Glutamatergic neuron (in vitro differentiated cells): Measurements from ENCODE around the gene CRABP1. TPM values are rescaled to one million over a fixed set of nuclear protein-coding genes. Genes with fewer than 3 reads are reported as not detected.
"Not testable (repeated sequence)": the region's sequence is repeated elsewhere in the genome, so short reads cannot be mapped to it uniquely, and the experiment has no call there.

ENCODE experiments used
- DNase-seq: peaks from one replicate; pipeline ENCODE4 v3.0.0; 2022
- H3K27ac Mint-ChIP-seq: one replicate; pipeline ENCODE4 v1.8.0; 2020; ENCODE audit warnings: mild to moderate bottlenecking, mixed read lengths, inconsistent platforms; ENCODE audit not compliant: unreplicated experiment
- H3K27me3 Mint-ChIP-seq: one replicate; pipeline ENCODE4 v1.8.0; 2020; ENCODE audit warnings: mild to moderate bottlenecking, moderate library complexity, mixed read lengths, inconsistent platforms; ENCODE audit not compliant: unreplicated experiment
- H3K36me3 Mint-ChIP-seq: one replicate; pipeline ENCODE4 v1.8.0; 2020; ENCODE audit warnings: mild to moderate bottlenecking, mixed read lengths, inconsistent platforms; ENCODE audit not compliant: unreplicated experiment
- H3K4me1 Mint-ChIP-seq: one replicate; pipeline ENCODE4 v1.8.0; 2020; ENCODE audit warnings: mild to moderate bottlenecking, low read depth, mixed read lengths, inconsistent platforms; ENCODE audit not compliant: unreplicated experiment
- H3K4me3 Mint-ChIP-seq: one replicate; pipeline ENCODE4 v1.8.0; 2020; ENCODE audit warnings: mild to moderate bottlenecking, mixed read lengths, inconsistent platforms; ENCODE audit not compliant: unreplicated experiment
- H3K9me3 Mint-ChIP-seq: one replicate; pipeline ENCODE4 v1.8.0; 2020; ENCODE audit warnings: mild to moderate bottlenecking, moderate library complexity, mixed read lengths, inconsistent platforms; ENCODE audit not compliant: unreplicated experiment
- total RNA-seq: library from RNA; stranded (reverse); fragmentation: NEBNext Ultra II Directional; extraction: Animal tissue kit (Norgen Biotek cat#: 25700); gene quantifications from one replicate; pipeline ENCODE4 v1.2.1, GENCODE V29; 2021; ENCODE audit not compliant: unreplicated experiment
- TF ChIP-seq, protein P1 (sequence below): fragments of 200-600 bp; sonication (generic); IDR thresholded peaks from one replicate; pipeline ENCODE4 v1.5.0; 2021; ENCODE audit not compliant: partially characterized antibody, unreplicated experiment

CRABP1 gene
- total RNA-seq, 1 donor from 2014 or later: 314 TPM

DNA sequence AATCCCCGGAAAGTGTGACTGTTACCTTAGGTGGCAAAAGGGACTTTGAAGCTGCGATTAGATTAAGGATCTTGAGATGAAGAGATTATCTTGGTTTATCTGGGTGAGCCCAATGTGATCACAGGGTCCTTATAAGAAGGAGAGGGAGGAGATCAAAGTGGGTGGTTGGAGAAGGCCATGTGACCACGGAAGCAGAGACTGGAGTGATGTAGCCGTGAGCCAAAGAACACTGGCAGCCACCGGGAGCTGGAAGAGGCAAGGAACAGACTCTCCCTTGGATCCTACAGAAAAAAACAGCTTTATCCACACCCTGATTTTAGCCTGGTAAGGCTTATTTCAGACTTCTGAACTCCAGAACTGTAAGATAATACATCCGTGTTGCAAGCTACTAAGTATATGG is 29.9 kb downstream of the CRABP1 start:
- H3K36me3 Mint-ChIP-seq: no peaks in the 10 kb centered on the region
- H3K27me3 Mint-ChIP-seq: peaks cover 4% of the 10 kb centered on the region
- no peaks in the 10 kb centered on the region for H3K9me3 Mint-ChIP-seq
- TF ChIP-seq, protein P1, sequence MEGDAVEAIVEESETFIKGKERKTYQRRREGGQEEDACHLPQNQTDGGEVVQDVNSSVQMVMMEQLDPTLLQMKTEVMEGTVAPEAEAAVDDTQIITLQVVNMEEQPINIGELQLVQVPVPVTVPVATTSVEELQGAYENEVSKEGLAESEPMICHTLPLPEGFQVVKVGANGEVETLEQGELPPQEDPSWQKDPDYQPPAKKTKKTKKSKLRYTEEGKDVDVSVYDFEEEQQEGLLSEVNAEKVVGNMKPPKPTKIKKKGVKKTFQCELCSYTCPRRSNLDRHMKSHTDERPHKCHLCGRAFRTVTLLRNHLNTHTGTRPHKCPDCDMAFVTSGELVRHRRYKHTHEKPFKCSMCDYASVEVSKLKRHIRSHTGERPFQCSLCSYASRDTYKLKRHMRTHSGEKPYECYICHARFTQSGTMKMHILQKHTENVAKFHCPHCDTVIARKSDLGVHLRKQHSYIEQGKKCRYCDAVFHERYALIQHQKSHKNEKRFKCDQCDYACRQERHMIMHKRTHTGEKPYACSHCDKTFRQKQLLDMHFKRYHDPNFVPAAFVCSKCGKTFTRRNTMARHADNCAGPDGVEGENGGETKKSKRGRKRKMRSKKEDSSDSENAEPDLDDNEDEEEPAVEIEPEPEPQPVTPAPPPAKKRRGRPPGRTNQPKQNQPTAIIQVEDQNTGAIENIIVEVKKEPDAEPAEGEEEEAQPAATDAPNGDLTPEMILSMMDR: no peak
- H3K27ac Mint-ChIP-seq: no peak overlapping the region
- DNase-seq: no peak
- H3K4me1 Mint-ChIP-seq: no peaks in the 10 kb centered on the region
- no peak overlapping the region for H3K4me3 Mint-ChIP-seq

DNA sequence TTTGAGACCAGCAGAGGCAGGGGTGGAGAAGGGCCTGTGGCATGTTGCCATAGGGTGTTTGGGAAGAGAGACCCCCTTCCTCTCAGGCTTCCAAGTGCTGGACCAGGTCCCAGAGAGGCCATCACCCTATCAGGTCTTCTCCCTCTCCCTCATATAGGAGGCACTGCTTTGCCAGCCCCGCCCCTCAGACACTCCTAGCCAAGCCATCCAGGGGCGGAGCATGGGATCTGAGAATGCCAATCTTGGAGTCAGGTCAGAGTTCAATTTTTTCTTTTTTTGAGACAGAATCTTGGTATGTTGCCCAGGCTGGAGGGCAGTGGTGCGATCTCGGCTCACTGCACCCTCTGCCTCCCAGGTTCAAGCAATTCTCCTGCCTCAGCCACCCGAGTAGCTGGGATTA is 32.7 kb downstream of the CRABP1 start:
- H3K4me1 Mint-ChIP-seq: no peaks in the 10 kb centered on the region
- DNase-seq: no peak
- H3K9me3 Mint-ChIP-seq: no peaks in the 10 kb centered on the region
- H3K4me3 Mint-ChIP-seq: no peak overlapping the region
- H3K27me3 Mint-ChIP-seq: peaks cover 2% of the 10 kb centered on the region
- no peaks in the 10 kb centered on the region for H3K36me3 Mint-ChIP-seq
- TF ChIP-seq, protein P1: no peak
- no peak overlapping the region for H3K27ac Mint-ChIP-seq

- Mint-ChIP-seq H3K27ac (no peak overlapping the region), H3K27me3 (peaks cover 2% of the 10 kb centered on the region), H3K4me1 (no peaks in the 10 kb centered on the region), H3K36me3 (no peaks in the 10 kb centered on the region), H3K4me3 (no peak overlapping the region), H3K9me3 (no peaks in the 10 kb centered on the region)
- TF ChIP-seq, protein P1: no peak
- no peak for DNase-seq
Observed at GRCh38 chr15:78374436-78375393, 34.6 kb downstream of the CRABP1 start.

- H3K27me3 Mint-ChIP-seq, H3K36me3 Mint-ChIP-seq, DNase-seq, H3K27ac Mint-ChIP-seq, H3K4me3 Mint-ChIP-seq, H3K4me1 Mint-ChIP-seq, H3K9me3 Mint-ChIP-seq: not testable (repeated sequence)
Observed at GRCh38 chr15:78380143-78380542, 40.0 kb downstream of the CRABP1 start.

DNA sequence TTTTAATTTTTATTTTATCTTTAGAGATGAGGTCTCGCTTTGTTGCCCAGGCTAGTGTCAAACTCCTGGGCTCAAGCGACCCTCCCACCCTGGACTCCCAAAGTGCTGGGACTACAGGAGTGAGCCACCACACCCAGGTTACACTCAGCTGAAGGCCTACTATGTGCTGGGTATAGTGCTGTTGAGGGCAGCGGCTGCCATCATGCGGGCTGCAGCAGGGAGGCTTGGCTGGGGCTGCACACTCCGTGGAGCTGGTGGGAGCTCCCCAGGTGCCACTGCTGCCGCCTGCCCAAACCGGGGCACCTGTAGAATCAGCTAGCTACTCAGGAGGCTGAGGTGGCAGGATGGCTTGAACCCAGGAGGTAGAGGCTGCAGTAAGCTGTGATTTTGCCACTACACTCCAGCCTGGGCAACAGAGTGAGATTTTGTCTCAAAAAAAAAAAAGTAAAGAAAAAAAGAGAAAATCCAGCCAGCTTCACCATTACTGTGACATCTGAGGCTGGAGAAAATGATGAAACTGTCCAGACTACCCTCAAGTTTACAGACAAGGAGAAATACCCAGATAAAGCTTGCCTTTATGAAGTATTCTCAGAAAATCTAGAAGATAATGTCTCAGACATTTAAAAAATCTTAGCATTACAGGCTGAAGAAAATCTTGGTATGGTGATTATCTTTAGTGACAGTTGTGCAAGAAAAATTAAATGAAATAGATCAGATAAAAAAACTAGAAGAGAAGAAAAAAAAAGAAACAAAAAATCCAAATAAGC is 42.1 kb downstream of the CRABP1 start:
- Mint-ChIP-seq H3K27ac (no peak overlapping the region), H3K27me3 (no peaks in the 10 kb centered on the region), H3K9me3 (peaks cover 6% of the 10 kb centered on the region), H3K4me3 (no peak overlapping the region), H3K36me3 (peaks cover 6% of the 10 kb centered on the region), H3K4me1 (no peaks in the 10 kb centered on the region)
- TF ChIP-seq, protein P1: no peak
- DNase-seq: no peak
